GM23338 (cell line): ENCODE measurements around the gene OR10C1. TPM values are rescaled to one million over a fixed set of nuclear protein-coding genes. Genes with fewer than 3 reads are reported as not detected.

ENCODE experiments used
- ATAC-seq: fragments of 200-7000 bp; cut with Tn5 transposase; 3 replicates; pipeline ENCODE4 v1.9.1; 2020
- DNase-seq: peaks from one replicate; pipeline ENCODE4 v3.0.0-alpha.2; 2015; ENCODE audit warnings: low spot score
- H2AFZ ChIP-seq: fragments of 200-600 bp; sonication (generic); 2 replicates; pipeline ENCODE4 v1.8.0; 2016; ENCODE audit warnings: antibody characterized with exemption, mild to moderate bottlenecking, moderate library complexity
- H3F3A ChIP-seq: fragments of 200-600 bp; sonication (generic); replicated peaks from 2 replicates; pipeline ENCODE4 v1.8.0; 2017; ENCODE audit warnings: antibody characterized with exemption, mixed run types, low read depth
- H3K27ac ChIP-seq: fragments of 200-600 bp; sonication (generic); 2 replicates; pipeline ENCODE4 v1.6.1; 2016; ENCODE audit warnings: low read depth
- H3K27me3 ChIP-seq: fragments of 200-600 bp; sonication (generic); 2 replicates; pipeline ENCODE4 v1.8.0; 2016; ENCODE audit warnings: mild to moderate bottlenecking, mixed run types, moderate library complexity; ENCODE audit not compliant: insufficient read depth
- H3K36me3 ChIP-seq: fragments of 200-600 bp; sonication (generic); 2 replicates; pipeline ENCODE4 v1.8.0; 2016; ENCODE audit warnings: mild to moderate bottlenecking; ENCODE audit not compliant: insufficient read depth
- H3K4me1 ChIP-seq: fragments of 200-600 bp; sonication (generic); 2 replicates; pipeline ENCODE4 v1.8.0; 2016; ENCODE audit warnings: mild to moderate bottlenecking, moderate library complexity; ENCODE audit not compliant: insufficient read depth
- H3K4me2 ChIP-seq: fragments of 200-600 bp; sonication (generic); 2 replicates; pipeline ENCODE4 v1.7.1; 2017; ENCODE audit warnings: mixed run types
- H3K4me3 ChIP-seq: fragments of 200-600 bp; sonication (generic); 2 replicates; pipeline ENCODE4 v1.6.1; 2016; ENCODE audit warnings: mixed run types
- H3K79me2 ChIP-seq: fragments of 200-600 bp; sonication (generic); replicated peaks from 2 replicates; pipeline ENCODE4 v1.8.0; 2017; ENCODE audit warnings: mild to moderate bottlenecking; ENCODE audit not compliant: insufficient read depth
- H3K9me2 ChIP-seq: fragments of 200-600 bp; sonication (generic); 2 replicates; pipeline ENCODE4 v1.8.0; 2017; ENCODE audit not compliant: insufficient read depth
- H4K20me1 ChIP-seq: fragments of 200-600 bp; sonication (generic); replicated peaks from 2 replicates; pipeline ENCODE4 v1.8.0; 2017; ENCODE audit warnings: mild to moderate bottlenecking; ENCODE audit not compliant: insufficient read depth
- H3K27ac Mint-ChIP-seq: 2 replicates; pipeline ENCODE4 v1.8.0; 2020; ENCODE audit warnings: inconsistent platforms, mild to moderate bottlenecking, moderate library complexity, mixed read lengths
- H3K27me3 Mint-ChIP-seq: 3 replicates; pipeline ENCODE4 v1.8.0; 2022; ENCODE audit warnings: low read depth, mild to moderate bottlenecking, moderate library complexity, mixed read lengths, inconsistent platforms; ENCODE audit not compliant: insufficient read depth, poor library complexity
- H3K36me3 Mint-ChIP-seq: 3 replicates; pipeline ENCODE4 v1.8.0; 2021; ENCODE audit warnings: low read depth, mild to moderate bottlenecking, inconsistent platforms, moderate library complexity, mixed read lengths
- H3K4me1 Mint-ChIP-seq: 3 replicates; pipeline ENCODE4 v1.8.0; 2020; ENCODE audit warnings: mild to moderate bottlenecking, inconsistent platforms, mixed read lengths
- H3K4me3 Mint-ChIP-seq: 3 replicates; pipeline ENCODE4 v1.8.0; 2021; ENCODE audit warnings: moderate library complexity, mild to moderate bottlenecking, inconsistent platforms, mixed read lengths
- H3K9me3 Mint-ChIP-seq: 3 replicates; pipeline ENCODE4 v1.8.0; 2020; ENCODE audit warnings: moderate library complexity, mild to moderate bottlenecking, inconsistent platforms, mixed read lengths
- CREB1 ChIP-seq: fragments of 250-450 bp; sonication (Bioruptor Pico); IDR thresholded peaks from 2 replicates; pipeline ENCODE4 v1.5.0; 2020; ENCODE audit warnings: low read depth, mild to moderate bottlenecking, moderate library complexity
- EZH2 ChIP-seq: fragments of 200-600 bp; sonication (generic); IDR thresholded peaks from one replicate; pipeline ENCODE4 v1.8.0; 2017; ENCODE audit warnings: antibody characterized with exemption, mild to moderate bottlenecking, low read depth; ENCODE audit not compliant: unreplicated experiment
- EZH2phosphoT487 ChIP-seq: fragments of 200-600 bp; sonication (generic); IDR thresholded peaks from one replicate; pipeline ENCODE4 v1.8.1; 2018; ENCODE audit warnings: antibody characterized with exemption; ENCODE audit not compliant: unreplicated experiment
- NANOG ChIP-seq: IDR thresholded peaks from 2 replicates; pipeline ENCODE4 v1.6.1; 2016; ENCODE audit warnings: antibody characterized with exemption, borderline replicate concordance
- POLR2AphosphoS5 ChIP-seq: IDR thresholded peaks from 2 replicates; pipeline ENCODE4 v1.6.1; 2016; ENCODE audit warnings: antibody characterized with exemption, low read depth
- REST ChIP-seq: IDR thresholded peaks from one replicate; pipeline ENCODE4 v1.6.1; 2018; ENCODE audit warnings: antibody characterized with exemption; ENCODE audit not compliant: unreplicated experiment
- ZNF331 ChIP-seq: fragments of 250-450 bp; sonication (Bioruptor Pico); IDR thresholded peaks from 2 replicates; pipeline ENCODE4 v1.5.0; 2020; ENCODE audit warnings: low read depth, mild to moderate bottlenecking, moderate library complexity
- polyA plus RNA-seq: library from polyadenylated mRNA; unstranded; fragments of >200 nt; fragmentation: Nextera tagmentation; extraction: Ambion mirVana; gene quantifications from 2 replicates; pipeline ENCODE4 v1.2.1, GENCODE V29; 2016
- total RNA-seq: library from RNA; depleted of rRNA; stranded (reverse); fragments of >200 nt; shearing (Covaris generic); gene quantifications from 2 replicates; pipeline ENCODE4 v1.2.3, GENCODE V29; 2014
- TF ChIP-seq, protein P1 (sequence below): fragments of 250-450 bp; sonication (Bioruptor Pico); IDR thresholded peaks from 2 replicates; pipeline ENCODE4 v1.5.0; 2020; ENCODE audit warnings: mild to moderate bottlenecking, moderate library complexity

Gene OR10C1
- total and polyA plus RNA-seq, 2 experiments from 2014 or later, result not detected

GRCh38 chr6:29462022-29462421 is 22.9 kb downstream of the OR10C1 start:
- Mint-ChIP-seq H3K27ac (no peak overlapping the region), H3K4me1 (0 out of 3 replicates have a peak, but pooled peaks cover 2% of the 10 kb centered on the region), H3K9me3 (no peaks in the 10 kb centered on the region), H3K36me3 (no peaks in the 10 kb centered on the region), H3K4me3 (no peak overlapping the region), H3K27me3 (peaks cover 2% of the 10 kb centered on the region)
- no peak overlapping the region for H3K4me2 ChIP-seq
- ATAC-seq, result no peak
- H3K4me3 ChIP-seq, result no peak overlapping the region
- H2AFZ ChIP-seq, result no peak overlapping the region
- H3K36me3 ChIP-seq, result no peaks in the 10 kb centered on the region
- H4K20me1 ChIP-seq, result no peaks in the 10 kb centered on the region
- H3K4me1 ChIP-seq, result no peaks in the 10 kb centered on the region
- TF ChIP-seq CREB1 (no peak), ZNF331 (CRISPR knock-in tag) (no peak), EZH2 (no peak), NANOG (no peak), REST (no peak), POLR2AphosphoS5 (no peak), EZH2phosphoT487 (no peak)
- TF ChIP-seq, protein P1, sequence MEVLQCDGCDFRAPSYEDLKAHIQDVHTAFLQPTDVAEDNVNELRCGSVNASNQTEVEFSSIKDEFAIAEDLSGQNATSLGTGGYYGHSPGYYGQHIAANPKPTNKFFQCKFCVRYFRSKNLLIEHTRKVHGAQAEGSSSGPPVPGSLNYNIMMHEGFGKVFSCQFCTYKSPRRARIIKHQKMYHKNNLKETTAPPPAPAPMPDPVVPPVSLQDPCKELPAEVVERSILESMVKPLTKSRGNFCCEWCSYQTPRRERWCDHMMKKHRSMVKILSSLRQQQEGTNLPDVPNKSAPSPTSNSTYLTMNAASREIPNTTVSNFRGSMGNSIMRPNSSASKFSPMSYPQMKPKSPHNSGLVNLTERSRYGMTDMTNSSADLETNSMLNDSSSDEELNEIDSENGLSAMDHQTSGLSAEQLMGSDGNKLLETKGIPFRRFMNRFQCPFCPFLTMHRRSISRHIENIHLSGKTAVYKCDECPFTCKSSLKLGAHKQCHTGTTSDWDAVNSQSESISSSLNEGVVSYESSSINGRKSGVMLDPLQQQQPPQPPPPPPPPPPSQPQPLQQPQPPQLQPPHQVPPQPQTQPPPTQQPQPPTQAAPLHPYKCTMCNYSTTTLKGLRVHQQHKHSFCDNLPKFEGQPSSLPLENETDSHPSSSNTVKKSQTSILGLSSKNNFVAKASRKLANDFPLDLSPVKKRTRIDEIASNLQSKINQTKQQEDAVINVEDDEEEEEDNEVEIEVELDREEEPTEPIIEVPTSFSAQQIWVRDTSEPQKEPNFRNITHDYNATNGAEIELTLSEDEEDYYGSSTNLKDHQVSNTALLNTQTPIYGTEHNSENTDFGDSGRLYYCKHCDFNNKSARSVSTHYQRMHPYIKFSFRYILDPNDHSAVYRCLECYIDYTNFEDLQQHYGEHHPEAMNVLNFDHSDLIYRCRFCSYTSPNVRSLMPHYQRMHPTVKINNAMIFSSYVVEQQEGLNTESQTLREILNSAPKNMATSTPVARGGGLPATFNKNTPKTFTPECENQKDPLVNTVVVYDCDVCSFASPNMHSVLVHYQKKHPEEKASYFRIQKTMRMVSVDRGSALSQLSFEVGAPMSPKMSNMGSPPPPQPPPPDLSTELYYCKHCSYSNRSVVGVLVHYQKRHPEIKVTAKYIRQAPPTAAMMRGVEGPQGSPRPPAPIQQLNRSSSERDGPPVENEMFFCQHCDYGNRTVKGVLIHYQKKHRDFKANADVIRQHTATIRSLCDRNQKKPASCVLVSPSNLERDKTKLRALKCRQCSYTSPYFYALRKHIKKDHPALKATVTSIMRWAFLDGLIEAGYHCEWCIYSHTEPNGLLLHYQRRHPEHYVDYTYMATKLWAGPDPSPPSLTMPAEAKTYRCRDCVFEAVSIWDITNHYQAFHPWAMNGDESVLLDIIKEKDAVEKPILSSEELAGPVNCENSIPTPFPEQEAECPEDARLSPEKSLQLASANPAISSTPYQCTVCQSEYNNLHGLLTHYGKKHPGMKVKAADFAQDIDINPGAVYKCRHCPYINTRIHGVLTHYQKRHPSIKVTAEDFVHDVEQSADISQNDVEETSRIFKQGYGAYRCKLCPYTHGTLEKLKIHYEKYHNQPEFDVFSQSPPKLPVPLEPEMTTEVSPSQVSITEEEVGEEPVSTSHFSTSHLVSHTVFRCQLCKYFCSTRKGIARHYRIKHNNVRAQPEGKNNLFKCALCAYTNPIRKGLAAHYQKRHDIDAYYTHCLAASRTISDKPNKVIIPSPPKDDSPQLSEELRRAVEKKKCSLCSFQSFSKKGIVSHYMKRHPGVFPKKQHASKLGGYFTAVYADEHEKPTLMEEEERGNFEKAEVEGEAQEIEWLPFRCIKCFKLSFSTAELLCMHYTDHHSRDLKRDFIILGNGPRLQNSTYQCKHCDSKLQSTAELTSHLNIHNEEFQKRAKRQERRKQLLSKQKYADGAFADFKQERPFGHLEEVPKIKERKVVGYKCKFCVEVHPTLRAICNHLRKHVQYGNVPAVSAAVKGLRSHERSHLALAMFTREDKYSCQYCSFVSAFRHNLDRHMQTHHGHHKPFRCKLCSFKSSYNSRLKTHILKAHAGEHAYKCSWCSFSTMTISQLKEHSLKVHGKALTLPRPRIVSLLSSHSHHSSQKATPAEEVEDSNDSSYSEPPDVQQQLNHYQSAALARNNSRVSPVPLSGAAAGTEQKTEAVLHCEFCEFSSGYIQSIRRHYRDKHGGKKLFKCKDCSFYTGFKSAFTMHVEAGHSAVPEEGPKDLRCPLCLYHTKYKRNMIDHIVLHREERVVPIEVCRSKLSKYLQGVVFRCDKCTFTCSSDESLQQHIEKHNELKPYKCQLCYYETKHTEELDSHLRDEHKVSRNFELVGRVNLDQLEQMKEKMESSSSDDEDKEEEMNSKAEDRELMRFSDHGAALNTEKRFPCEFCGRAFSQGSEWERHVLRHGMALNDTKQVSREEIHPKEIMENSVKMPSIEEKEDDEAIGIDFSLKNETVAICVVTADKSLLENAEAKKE (CRISPR knock-in tag), result no peak
- no peaks in the 10 kb centered on the region for H3K27me3 ChIP-seq
- H3F3A ChIP-seq, result no peaks in the 10 kb centered on the region
- no peak for DNase-seq
- no peak overlapping the region for H3K27ac ChIP-seq
- H3K79me2 ChIP-seq, result no peaks in the 10 kb centered on the region
- H3K9me2 ChIP-seq, result peaks cover 19% of the 10 kb centered on the region
